BJ (cell line): ENCODE measurements around the gene RTL5. TPM values are rescaled to one million over a fixed set of nuclear protein-coding genes. Genes with fewer than 3 reads are reported as not detected.
"Not testable (repeated sequence)": the region's sequence is repeated elsewhere in the genome, so short reads cannot be mapped to it uniquely, and the experiment has no call there.

ENCODE experiments used
- CTCF ChIA-PET: fragments of 350-600 bp; formaldehyde crosslinking; extraction: SDS; loops from one replicate; lab custom pipeline; 2021; ENCODE audit warnings: antibody characterized with exemption, inconsistent platforms; lab: Yijun Ruan, JAX
- POLR2A ChIA-PET: fragments of 300-600 bp; sonication (Branson Sonifier 250); formaldehyde crosslinking; extraction: SDS; loops from one replicate; lab custom pipeline; 2021; ENCODE audit warnings: antibody characterized with exemption; lab: Charles Lee
- DNase-seq: peaks from one replicate; pipeline ENCODE4 v3.0.0-alpha.2; 2011; ENCODE audit warnings: low read depth
- H3K27me3 ChIP-seq: 2 replicates; pipeline ENCODE4 v1.6.0; 2011; ENCODE audit warnings: low read length; ENCODE audit not compliant: control insufficient read depth, insufficient read depth
- H3K36me3 ChIP-seq: 2 replicates; pipeline ENCODE4 v1.5.1; 2011; ENCODE audit warnings: low read length; ENCODE audit not compliant: control insufficient read depth, insufficient read depth
- H3K4me3 ChIP-seq: 2 replicates; pipeline ENCODE4 v1.5.1; 2011; ENCODE audit warnings: low read depth, mild to moderate bottlenecking, control low read depth, low read length
- CTCF ChIP-seq: IDR thresholded peaks from 2 replicates; pipeline ENCODE4 v1.5.1; 2011; ENCODE audit warnings: low read depth, mild to moderate bottlenecking, control low read depth, inconsistent platforms, low read length, moderate library complexity; ENCODE audit not compliant: insufficient read depth
- polyA minus RNA-seq: library from RNA; depleted of rRNA, polyadenylated mRNA; stranded (reverse); fragments of >200 nt; gene quantifications from 2 replicates; pipeline ENCODE4 v1.2.3, GENCODE V29; 2011; rRNA and poly(A)+ RNA removed
- polyA plus RNA-seq: library from polyadenylated mRNA; depleted of rRNA; stranded (reverse); fragments of >200 nt; gene quantifications from 2 replicates; pipeline ENCODE4 v1.2.3, GENCODE V29; 2011; rRNA removed

Gene RTL5
- polyA plus RNA-seq (1.3 and 1.5 TPM in 2 replicates), polyA minus RNA-seq (3.6 TPM in 2 replicates)

- H3K27me3 ChIP-seq, result no peaks in the 10 kb centered on the region
- DNase-seq, result peak; percentile 60
- no peaks in the 10 kb centered on the region for H3K36me3 ChIP-seq
- CTCF ChIA-PET, result interaction anchor here (1.2 to 1.8 kb wide), 4 partner anchors 21 to 129 kb away, joined by 3 to 5 read pairs (median 4); no protein-coding TSS in a partner anchor
- TF ChIP-seq CTCF, result 0 out of 2 replicates have a peak, but pooled peaks have one; percentile 0
- POLR2A ChIA-PET, result interaction anchor here (0.6 to 0.7 kb wide), 2 partner anchors 71 to 113 kb away, joined by 4 to 13 read pairs; no protein-coding TSS in a partner anchor
- H3K4me3 ChIP-seq, result peak within 1 kb of the TSS; percentile 54
Observed at GRCh38 chrX:72131317-72132294, at the start of gene RTL5. Gene RTL5 (minus strand): TSS chrX:72131915.

- Histone ChIP-seq H3K4me3 (no peak overlapping the region; the same call in 1 of the 2 replicates), H3K36me3 (no peaks in the 10 kb centered on the region), H3K27me3 (no peaks in the 10 kb centered on the region)
- ChIA-PET CTCF (no interaction called here), POLR2A (no interaction called here)
- DNase-seq, result no peak
- no peak for TF ChIP-seq CTCF
Observed at GRCh38 chrX:72180539-72180938, 48.8 kb upstream of the RTL5 start.

- no peak for DNase-seq
- Histone ChIP-seq H3K36me3 (no peaks in the 10 kb centered on the region), H3K27me3 (no peaks in the 10 kb centered on the region), H3K4me3 (no peak overlapping the region)
- ChIA-PET CTCF (no interaction called here), POLR2A (interaction anchor here (0.5 kb wide), 1 partner anchor 16 kb away, joined by 4 read pairs; no protein-coding TSS in a partner anchor)
- TF ChIP-seq CTCF, result no peak
Observed at GRCh38 chrX:72176981-72177380, 45.3 kb upstream of the RTL5 start.

- CTCF ChIA-PET, H3K36me3 ChIP-seq, H3K27me3 ChIP-seq, H3K4me3 ChIP-seq, DNase-seq, POLR2A ChIA-PET: not testable (repeated sequence)
Observed at GRCh38 chrX:72176289-72176688, 44.6 kb upstream of the RTL5 start.

GRCh38 chrX:72169008-72169728, 37.5 kb upstream of the RTL5 start:
- CTCF ChIA-PET, result no interaction called here
- H3K36me3 ChIP-seq, result no peaks in the 10 kb centered on the region
- H3K27me3 ChIP-seq, result no peaks in the 10 kb centered on the region
- POLR2A ChIA-PET, result interaction anchor here (0.6 kb wide), 1 partner anchor 108 kb away, joined by 3 read pairs; the partner anchor contains the start of gene RPS4X
- no peak overlapping the region for H3K4me3 ChIP-seq
- DNase-seq, result no peak
- TF ChIP-seq CTCF, result no peak
